Kidney tubule cell (primary cell): ENCODE measurements around the gene NUDT3.

Source experiments
- DNase-seq: peaks from one replicate; pipeline ENCODE4 v3.0.0-alpha.2; 2018; ENCODE audit warnings: low spot score

Gene NUDT3

DNA sequence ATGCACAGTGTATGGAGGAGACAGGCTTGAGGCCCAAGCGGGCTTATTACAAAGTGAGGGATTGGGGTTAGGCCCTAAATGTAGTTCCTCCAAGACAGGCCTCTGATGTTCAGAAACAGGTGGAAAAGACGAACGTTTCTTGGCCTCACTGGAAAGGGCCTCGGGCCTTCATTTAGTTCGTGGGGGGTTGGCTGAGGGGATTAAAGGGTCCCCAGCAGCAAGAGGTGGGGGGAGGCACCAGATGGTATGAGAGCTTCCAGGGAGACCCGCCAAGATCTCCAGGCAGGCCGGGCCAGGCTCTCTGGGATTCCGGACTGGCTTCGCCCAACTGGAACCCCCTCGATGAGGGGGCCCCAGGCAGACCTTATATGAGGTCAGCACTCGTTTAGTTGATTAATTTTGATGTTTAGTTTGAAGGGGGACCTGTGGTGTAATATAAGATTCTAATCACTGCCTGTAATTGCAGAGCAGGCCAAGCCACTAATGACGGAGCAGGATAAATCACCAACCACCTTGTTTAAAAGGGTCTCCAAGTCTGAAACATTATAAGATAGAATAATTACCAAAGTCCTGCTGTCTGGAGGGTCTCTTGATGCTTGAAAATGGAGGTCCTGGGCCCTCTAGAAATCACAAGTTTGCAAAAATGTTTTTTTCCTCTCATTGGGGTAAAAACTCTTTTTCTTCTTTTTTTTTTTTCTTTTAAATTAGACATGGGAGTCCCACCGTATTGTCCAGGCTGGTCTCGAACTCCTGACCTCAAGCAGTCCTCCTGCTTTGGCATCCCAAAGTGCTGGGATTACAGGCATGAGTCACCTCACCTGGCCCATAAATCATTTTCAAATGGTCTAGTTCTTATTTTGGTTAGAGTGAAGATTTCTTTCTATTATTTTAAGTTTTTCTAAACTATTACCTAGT, 153.6 kb downstream of the NUDT3 start:
- DNase-seq = peak; percentile 39

DNA sequence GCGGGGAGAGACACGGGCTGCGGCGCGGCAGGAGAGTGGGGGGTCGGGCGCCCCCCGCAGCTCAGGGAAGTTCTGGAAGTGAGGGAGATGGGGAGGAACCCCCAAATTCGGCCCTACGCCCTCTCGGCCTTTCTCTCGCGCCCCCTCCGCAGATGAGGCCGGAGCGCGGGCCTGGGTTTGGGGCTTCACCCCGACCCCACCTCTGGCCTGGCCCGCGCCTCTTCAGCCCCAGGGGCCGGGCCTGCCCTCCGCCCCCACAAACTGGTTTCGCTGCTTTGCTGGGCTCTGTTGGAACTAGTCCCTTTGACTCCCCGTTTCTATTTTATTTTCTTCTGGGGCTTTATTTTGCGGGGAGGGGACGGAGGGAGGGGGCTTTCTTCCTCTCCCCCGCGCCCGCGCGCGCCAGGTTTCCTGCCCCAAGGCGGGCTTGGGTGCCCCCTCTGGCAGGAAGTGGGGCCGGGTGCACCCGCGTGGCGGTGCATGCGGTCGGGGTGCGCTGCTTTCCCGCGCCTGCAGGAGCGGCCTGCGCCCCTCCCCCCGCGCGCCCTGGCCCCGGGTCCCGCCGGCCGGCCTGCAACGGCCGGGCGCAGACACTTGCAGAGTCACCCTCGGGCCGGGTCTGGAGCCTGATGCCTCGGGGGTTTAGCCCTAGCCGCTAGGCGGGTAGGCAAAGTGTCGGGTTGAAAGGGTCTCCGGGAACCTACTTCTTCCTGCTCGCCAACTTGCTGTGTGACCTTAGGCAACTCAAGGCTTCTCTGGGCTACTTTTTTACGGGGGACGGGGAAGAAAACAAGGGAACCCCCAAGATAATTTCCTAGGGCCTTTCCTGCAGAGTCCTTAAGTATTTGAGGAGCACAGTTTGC, 154.5 kb downstream of the NUDT3 start:
- DNase-seq = peak; percentile 58

DNA sequence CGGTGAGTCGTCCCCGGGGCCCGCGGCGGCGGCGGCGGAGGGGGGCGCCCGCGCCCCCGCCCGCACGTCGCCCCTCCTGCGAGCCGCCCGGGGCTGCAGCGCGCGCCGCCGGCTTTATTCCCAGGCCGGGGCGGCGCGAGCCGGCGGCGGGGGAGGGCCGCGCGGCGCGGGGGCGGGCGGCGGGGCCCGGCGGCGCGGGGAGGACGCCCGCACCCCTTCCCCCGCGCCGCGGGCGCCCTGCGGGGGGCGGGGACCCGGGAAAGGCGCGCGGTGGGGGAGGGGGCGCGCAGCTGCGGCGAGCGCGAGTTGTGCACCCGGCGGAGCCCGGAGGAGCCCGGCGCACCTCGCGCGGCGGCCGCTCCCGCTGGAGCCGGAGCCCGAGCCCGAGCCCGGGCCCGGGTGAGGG, 155.2 kb downstream of the NUDT3 start:
- DNase-seq = peak; percentile 26

GRCh38 chr6:34236443-34237315, 155.8 kb downstream of the NUDT3 start, which contains the start of gene HMGA1:
HMGA1 (plus strand) TSS chr6:34236873; CDS start chr6:34240781, 3,908 bp downstream.
- peak; percentile 95 for DNase-seq

- DNase-seq = peak; percentile 58
Measured at GRCh38 chr6:34236131-34236442, 156.4 kb downstream of the NUDT3 start.

- DNase-seq = peak; percentile 96
Measured at GRCh38 chr6:34235307-34236130, 156.9 kb downstream of the NUDT3 start.

GRCh38 chr6:34234667-34235306, 157.7 kb downstream of the NUDT3 start:
- DNase-seq = no peak

- no peak for DNase-seq
Measured at GRCh38 chr6:34233867-34234266, 158.6 kb downstream of the NUDT3 start.

- no peak for DNase-seq
Measured at GRCh38 chr6:34232901-34233300, 159.6 kb downstream of the NUDT3 start.

DNA sequence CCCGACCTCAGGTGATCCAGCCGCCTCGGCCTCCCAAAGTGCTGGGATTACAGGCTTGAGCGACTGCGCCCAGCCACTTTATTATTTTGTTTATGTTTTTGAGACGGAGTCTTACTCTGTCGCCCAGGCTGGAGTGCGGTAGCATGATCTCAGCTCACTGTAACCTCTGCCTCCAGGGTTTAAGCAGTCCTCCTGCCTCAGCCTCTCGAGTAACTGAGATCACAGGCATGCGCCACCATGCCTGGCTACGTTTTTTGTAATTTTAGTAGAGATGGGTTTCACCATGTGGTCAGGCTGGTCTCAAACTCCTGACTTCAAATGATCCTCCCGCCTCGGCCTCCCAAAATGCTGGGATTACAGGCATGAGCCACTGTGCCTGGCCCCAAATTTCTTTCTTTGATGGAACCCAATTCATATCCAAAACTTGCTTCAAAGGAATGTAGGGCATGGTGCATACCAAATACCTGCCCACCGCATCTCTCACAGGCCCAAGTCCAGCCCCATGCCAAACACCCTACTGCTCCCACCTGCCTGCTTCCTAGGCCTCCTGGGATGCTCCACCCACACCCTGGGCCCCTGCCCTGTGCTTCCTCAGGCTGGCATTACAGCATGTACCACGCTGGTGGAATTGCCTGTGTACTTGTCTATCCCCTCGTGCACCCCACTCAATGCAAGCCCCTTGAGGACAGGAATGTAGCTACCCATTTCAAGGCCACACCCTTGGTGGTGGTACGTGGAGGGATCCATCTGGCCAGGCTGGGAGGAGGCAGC, 160.7 kb downstream of the NUDT3 start:
- DNase-seq = no peak

DNA sequence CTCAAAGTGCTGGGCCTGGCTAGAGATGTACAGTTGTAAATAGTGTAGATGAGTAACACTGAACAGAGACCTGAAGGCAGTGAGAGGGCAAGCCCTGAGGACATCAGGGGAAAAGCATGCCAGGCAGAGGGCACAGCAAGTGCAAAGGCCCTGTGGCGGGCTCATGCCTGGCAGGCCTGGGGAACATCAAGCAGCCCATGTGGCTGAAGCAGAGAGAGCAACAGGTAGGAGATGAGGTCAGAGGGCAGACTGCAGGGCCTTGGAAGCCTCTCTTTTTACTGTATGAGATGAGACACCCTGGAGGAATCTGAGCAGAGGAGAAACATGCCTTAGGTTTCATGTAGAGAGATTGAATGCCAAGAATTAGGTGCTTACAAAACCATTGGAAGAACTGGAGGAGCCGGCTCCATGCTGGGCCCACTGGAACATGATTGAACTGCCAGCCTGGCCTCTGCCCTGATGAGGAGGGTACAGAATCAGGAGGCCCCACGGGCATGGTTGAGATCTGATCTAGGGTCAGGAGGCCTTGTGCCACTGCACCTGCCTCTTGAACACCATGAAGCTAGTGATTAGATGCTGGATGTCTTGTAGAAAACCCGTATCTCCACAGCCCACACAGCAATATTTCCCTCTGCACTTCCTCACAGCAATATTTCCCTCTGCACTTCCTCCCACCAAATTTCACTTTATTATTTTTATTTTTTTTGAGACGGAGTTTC, 161.7 kb downstream of the NUDT3 start:
- peak; percentile 47 for DNase-seq

- DNase-seq = no peak
Measured at GRCh38 chr6:34229877-34230276, 162.6 kb downstream of the NUDT3 start.
